Measurements from ENCODE around the gene CTNNBL1.

Gene CTNNBL1, protein sequence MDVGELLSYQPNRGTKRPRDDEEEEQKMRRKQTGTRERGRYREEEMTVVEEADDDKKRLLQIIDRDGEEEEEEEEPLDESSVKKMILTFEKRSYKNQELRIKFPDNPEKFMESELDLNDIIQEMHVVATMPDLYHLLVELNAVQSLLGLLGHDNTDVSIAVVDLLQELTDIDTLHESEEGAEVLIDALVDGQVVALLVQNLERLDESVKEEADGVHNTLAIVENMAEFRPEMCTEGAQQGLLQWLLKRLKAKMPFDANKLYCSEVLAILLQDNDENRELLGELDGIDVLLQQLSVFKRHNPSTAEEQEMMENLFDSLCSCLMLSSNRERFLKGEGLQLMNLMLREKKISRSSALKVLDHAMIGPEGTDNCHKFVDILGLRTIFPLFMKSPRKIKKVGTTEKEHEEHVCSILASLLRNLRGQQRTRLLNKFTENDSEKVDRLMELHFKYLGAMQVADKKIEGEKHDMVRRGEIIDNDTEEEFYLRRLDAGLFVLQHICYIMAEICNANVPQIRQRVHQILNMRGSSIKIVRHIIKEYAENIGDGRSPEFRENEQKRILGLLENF

DNA sequence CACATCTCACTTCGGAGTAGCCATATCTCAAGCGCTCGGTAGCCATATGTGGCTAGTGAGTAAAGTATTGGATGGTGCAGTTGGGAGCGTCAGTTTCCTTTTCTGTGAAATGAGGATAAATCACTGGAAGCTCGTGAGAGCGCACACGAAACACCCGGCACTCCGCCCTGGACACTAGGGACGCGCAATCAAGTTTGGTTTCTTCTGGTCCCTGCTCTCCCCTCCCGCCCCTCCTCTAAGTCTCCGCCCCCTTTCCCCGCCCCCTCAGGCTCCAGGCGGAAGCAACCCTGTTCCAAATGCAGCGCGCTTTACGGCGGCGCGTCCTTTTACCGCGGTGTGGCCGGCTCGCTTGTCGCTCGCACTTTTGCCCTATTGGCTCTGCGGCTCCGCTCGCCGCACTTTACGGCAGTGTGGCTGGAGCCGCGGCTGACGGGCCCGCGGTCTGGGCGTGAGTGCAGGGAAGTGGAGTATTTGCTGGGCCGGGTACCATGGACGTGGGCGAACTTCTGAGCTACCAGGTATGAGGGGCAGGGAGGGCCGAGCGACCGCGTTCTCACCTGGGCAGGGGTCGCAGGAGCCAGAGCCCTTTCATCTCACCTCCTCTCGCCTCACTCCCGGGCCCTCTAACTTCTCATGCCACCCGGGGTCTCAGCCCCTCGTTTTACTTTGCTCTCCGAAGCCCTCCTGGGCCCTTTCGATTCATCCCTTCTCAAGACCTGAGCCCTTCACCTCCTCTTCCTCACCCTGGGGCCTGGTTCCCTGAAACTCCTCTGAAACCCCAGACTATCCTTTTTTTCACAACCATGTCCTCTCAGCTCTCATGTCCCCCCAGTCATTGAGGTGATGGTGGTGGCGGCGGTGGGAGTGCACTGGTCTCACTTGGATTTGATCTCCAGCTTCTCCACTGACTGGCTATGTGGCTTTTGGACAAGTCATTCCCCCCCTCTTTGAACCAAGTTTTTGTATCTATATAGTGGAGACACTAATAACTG, at the start of gene CTNNBL1:
Gene CTNNBL1 (plus strand): TSS at position 396 of the 992 bp plus-strand sequence. CDS start 93 bp downstream, at position 489.
- Histone ChIP-seq H3K9me3 (ENCODE audit: low read depth, low read length) (no peaks in the 10 kb centered on the region), H3K36me3 (ENCODE audit: insufficient read depth, low read length) (no peaks in the 10 kb centered on the region; the same call in 1 of the 2 replicates), H3K9ac (ENCODE audit: insufficient read length) (peak within 1 kb of the TSS; percentile 85), H3K4me3 (peak within 1 kb of the TSS; percentile 99), H3K27ac (no peak within 1 kb of the TSS)
- peak; percentile 73 for DNase-seq (ENCODE audit: low read depth, low spot score)
- TF ChIP-seq FOXP2 (optimal IDR thresholded peaks at IDR 0.05; ENCODE audit: control extremely low read depth, extremely low read length, insufficient read depth) (no peak), EZH2 (IDR thresholded peaks at IDR 0.05) (no peak), POLR2AphosphoS5 (IDR thresholded peaks at IDR 0.05; ENCODE audit: borderline replicate concordance, low read depth, low read length) (peak; percentile 86)

DNA sequence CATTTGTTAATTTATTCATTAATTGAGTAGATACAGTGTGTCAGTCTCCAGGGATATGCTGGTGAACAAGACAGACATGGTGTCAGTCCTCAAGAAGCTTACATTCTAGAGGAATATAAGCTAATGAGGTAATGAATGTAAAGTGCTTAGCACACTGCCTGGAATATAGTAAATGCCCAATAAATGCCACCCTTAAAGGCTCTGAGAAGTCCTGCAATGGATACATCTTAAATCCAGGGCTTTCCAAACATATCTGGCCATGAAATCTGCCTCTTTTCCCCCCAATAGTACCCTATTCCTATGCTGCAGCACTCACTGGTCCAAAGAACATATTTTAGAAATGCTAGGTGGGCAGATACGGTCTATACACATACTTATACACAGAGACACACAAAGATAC, 49.2 kb upstream of the CTNNBL1 start:
- Histone ChIP-seq H3K36me3 (ENCODE audit: insufficient read depth, low read length) (no peaks in the 10 kb centered on the region), H3K4me3 (no peak overlapping the region), H3K9ac (ENCODE audit: insufficient read length) (no peak overlapping the region), H3K9me3 (ENCODE audit: low read depth, low read length) (no peaks in the 10 kb centered on the region), H3K27ac (no peak overlapping the region)
- DNase-seq (ENCODE audit: low read depth, low spot score), result no peak
- no peak for TF ChIP-seq EZH2 (IDR thresholded peaks at IDR 0.05)
- no peak for TF ChIP-seq POLR2AphosphoS5 (IDR thresholded peaks at IDR 0.05; ENCODE audit: borderline replicate concordance, low read depth, low read length)
- TF ChIP-seq FOXP2 (optimal IDR thresholded peaks at IDR 0.05; ENCODE audit: control extremely low read depth, extremely low read length, insufficient read depth), result no peak

DNA sequence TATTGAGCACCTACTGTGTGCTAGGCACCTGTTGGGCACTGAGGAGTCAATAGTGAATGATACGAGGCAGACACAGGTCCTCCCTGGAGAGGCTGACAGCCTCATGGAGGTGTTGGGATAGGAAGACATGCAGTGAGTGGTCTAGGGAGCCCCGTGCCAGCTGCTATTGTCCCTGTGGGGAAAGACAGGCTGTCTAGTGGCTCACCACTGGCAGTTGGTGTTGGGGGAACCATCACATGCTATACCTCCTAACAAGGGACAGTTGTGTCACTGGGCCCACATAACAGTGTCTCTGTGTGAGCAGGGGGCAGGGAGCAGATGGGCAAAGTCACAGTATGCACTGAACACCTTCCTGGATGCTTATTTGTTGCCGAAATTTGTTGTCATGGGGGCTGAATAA, 45.9 kb upstream of the CTNNBL1 start:
- no peak for TF ChIP-seq FOXP2 (optimal IDR thresholded peaks at IDR 0.05; ENCODE audit: control extremely low read depth, extremely low read length, insufficient read depth)
- TF ChIP-seq EZH2 (IDR thresholded peaks at IDR 0.05), result no peak
- TF ChIP-seq POLR2AphosphoS5 (IDR thresholded peaks at IDR 0.05; ENCODE audit: borderline replicate concordance, low read depth, low read length), result no peak
- H3K9ac ChIP-seq (ENCODE audit: insufficient read length), result no peak overlapping the region
- no peak for DNase-seq (ENCODE audit: low read depth, low spot score)

DNA sequence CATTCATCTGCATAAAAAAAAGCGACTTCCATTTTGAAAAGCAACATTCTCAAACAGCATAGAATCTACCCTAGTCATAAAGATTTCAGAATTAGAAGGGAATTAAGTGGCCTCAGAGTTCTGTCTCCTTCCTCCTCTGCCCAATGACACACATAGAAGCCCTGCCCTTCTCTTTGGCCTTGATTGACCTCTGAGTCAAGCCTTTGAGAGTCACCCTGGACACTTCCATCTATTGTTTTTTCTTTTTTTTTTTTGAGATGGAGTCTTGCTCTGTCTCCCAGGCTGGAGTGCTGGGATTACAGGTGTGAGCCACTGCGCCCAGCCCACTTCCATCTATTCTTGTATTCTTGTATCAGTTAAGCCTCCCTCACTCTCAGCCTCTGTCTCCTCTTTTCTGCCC, 44.8 kb upstream of the CTNNBL1 start:
- H3K36me3 ChIP-seq (ENCODE audit: insufficient read depth, low read length), result no peaks in the 10 kb centered on the region
- H3K4me3 ChIP-seq, result no peak overlapping the region
- no peak for TF ChIP-seq FOXP2 (optimal IDR thresholded peaks at IDR 0.05; ENCODE audit: control extremely low read depth, extremely low read length, insufficient read depth)
- TF ChIP-seq POLR2AphosphoS5 (IDR thresholded peaks at IDR 0.05; ENCODE audit: borderline replicate concordance, low read depth, low read length), result no peak
- no peak for TF ChIP-seq EZH2 (IDR thresholded peaks at IDR 0.05)
- H3K9ac ChIP-seq (ENCODE audit: insufficient read length), result no peak overlapping the region
- H3K9me3 ChIP-seq (ENCODE audit: low read depth, low read length), result no peaks in the 10 kb centered on the region
- no peak overlapping the region for H3K27ac ChIP-seq
- no peak for DNase-seq (ENCODE audit: low read depth, low spot score)

More for the DNA sequence above, 45.9 kb upstream of the CTNNBL1 start:
- H3K4me3 ChIP-seq, result no peak overlapping the region
- no peak overlapping the region for H3K27ac ChIP-seq
- no peaks in the 10 kb centered on the region for H3K9me3 ChIP-seq (ENCODE audit: low read depth, low read length)
- H3K36me3 ChIP-seq (ENCODE audit: insufficient read depth, low read length), result no peaks in the 10 kb centered on the region

DNA sequence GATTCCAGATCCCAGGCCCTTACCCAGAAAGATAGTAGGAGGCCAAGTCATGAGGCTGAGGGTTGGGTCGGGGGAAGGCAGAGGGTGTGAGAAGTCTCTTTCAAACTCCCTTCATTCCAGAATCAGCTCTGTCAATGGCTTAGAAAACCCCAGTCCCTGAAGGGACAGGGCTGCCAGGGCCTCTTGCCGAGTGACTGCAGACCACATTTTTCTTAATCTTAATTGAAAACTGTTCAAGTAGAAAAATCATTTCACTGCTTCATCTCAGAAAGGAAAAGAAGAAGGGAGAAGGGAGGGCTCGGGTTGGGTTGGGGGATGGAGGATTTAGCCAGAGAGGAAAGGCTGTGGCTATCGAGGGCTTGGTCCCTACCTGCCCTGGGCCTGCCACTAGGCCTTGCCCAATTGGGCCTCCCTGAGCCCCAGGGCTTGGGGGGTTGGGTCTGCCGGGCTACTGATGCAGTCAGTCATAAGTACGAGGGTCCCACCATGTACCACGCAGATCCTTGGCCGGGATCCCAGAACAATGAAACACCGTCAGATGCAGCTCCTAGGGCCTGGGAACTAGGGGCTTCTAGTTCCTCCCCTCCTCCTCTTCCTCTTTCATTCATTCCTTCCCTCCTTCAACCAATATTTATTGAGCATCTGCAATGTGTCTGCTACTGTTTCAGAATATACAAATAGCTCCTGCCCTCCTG, 44.0 kb upstream of the CTNNBL1 start:
- Histone ChIP-seq H3K4me3 (no peak overlapping the region), H3K27ac (no peak overlapping the region), H3K9ac (ENCODE audit: insufficient read length) (no peak overlapping the region), H3K36me3 (ENCODE audit: insufficient read depth, low read length) (no peaks in the 10 kb centered on the region), H3K9me3 (ENCODE audit: low read depth, low read length) (no peaks in the 10 kb centered on the region)
- TF ChIP-seq EZH2 (IDR thresholded peaks at IDR 0.05), result no peak
- no peak for TF ChIP-seq POLR2AphosphoS5 (IDR thresholded peaks at IDR 0.05; ENCODE audit: borderline replicate concordance, low read depth, low read length)
- no peak for TF ChIP-seq FOXP2 (optimal IDR thresholded peaks at IDR 0.05; ENCODE audit: control extremely low read depth, extremely low read length, insufficient read depth)
- DNase-seq (ENCODE audit: low read depth, low spot score), result no peak

DNA sequence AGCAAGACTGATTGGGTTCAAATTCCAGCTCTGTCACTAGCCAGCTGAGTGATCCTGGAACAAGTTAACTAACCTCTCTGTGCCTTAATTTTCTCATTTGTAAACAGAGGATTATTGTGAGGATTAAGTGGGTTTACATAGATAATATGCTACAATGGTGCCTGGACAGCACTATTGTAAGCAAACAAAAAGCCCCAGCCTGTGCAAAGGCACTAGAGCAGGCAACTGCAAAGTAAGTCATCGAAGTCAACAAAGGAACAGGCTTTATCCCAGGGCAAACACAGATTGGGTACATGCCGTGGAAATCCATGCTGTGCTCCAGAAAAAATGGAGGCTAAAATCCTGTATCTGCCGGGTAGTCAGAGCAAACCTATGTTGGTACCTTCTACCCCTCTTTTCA, 43.2 kb upstream of the CTNNBL1 start:
- TF ChIP-seq POLR2AphosphoS5 (IDR thresholded peaks at IDR 0.05; ENCODE audit: borderline replicate concordance, low read depth, low read length), result no peak
- no peak for TF ChIP-seq FOXP2 (optimal IDR thresholded peaks at IDR 0.05; ENCODE audit: control extremely low read depth, extremely low read length, insufficient read depth)
- TF ChIP-seq EZH2 (IDR thresholded peaks at IDR 0.05), result no peak
- no peaks in the 10 kb centered on the region for H3K9me3 ChIP-seq (ENCODE audit: low read depth, low read length)
- no peak overlapping the region for H3K4me3 ChIP-seq
- DNase-seq (ENCODE audit: low read depth, low spot score), result no peak
- H3K36me3 ChIP-seq (ENCODE audit: insufficient read depth, low read length), result no peaks in the 10 kb centered on the region
- H3K27ac ChIP-seq, result no peak overlapping the region
- H3K9ac ChIP-seq (ENCODE audit: insufficient read length), result no peak overlapping the region

DNA sequence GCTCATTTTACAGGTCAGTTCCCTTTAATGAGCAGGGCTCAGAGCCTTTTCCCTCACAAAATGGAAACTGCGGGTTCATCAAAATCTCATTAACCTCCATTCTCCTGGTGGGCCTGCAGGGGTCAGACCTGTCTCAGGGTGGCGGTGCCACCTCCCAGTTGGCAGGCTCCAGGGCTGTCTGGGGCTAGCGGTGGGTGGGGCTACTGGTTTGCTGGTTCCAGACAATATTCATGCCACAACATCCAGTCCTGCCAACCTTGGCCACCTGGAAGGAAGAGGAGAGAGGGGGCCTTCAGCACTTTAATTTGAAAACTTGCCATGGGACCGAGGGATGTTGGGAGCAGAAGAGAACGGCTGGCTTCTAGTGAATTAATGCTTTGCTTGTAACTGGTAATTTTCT, 41.9 kb upstream of the CTNNBL1 start:
- Histone ChIP-seq H3K9ac (ENCODE audit: insufficient read length) (no peak overlapping the region), H3K36me3 (ENCODE audit: insufficient read depth, low read length) (no peaks in the 10 kb centered on the region), H3K27ac (no peak overlapping the region), H3K4me3 (no peak overlapping the region), H3K9me3 (ENCODE audit: low read depth, low read length) (no peaks in the 10 kb centered on the region)
- TF ChIP-seq FOXP2 (optimal IDR thresholded peaks at IDR 0.05; ENCODE audit: control extremely low read depth, extremely low read length, insufficient read depth), result no peak
- no peak for DNase-seq (ENCODE audit: low read depth, low spot score)
